ENCODE data around the gene EPHB1. TPM values are rescaled to one million over a fixed set of nuclear protein-coding genes. Genes with fewer than 3 reads are reported as not detected.
"Not testable (repeated sequence)": the region's sequence is repeated elsewhere in the genome, so short reads cannot be mapped to it uniquely, and the experiment has no call there.

EPHB1 gene
- polyA plus RNA-seq, 6 donors from 2014 or later, result not detected

DNA sequence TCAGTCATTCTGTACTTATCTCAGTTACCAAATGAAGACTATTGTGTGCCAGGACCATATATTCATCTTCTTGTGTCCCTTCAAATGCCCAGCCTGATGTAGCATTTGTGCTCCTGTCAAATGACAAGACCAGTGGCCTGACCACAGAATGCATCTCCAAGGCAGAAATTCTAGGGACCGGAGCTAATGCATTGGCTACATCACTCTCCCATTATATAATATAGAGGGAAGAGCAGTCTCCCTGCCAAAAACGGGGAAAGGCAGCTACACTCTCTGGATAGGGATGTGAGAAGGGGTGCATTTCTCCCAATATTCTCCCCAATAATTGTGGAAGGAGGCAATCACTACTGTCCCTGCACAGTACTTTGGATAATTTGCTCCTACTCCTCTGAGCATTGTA is 312.0 kb downstream of the EPHB1 start:
- ATAC-seq (ENCODE audit: low read depth in 2 of 2), result no peak
- no peaks in the 10 kb centered on the region for H3K4me1 Mint-ChIP-seq
- peak overlapping the region in 1 of 6 donors; percentile 58 for H3K27ac Mint-ChIP-seq
- peaks cover 0 to 4% (median 2%) of the 10 kb centered on the region in 7 donors for H3K9me3 Mint-ChIP-seq
- H3K36me3 Mint-ChIP-seq, result no peaks in the 10 kb centered on the region
- H3K27me3 Mint-ChIP-seq, result peaks cover 0 to 4% (median 4%) of the 10 kb centered on the region in 3 donors
- no peak overlapping the region for H3K4me3 Mint-ChIP-seq
- no peak for DNase-seq

DNA sequence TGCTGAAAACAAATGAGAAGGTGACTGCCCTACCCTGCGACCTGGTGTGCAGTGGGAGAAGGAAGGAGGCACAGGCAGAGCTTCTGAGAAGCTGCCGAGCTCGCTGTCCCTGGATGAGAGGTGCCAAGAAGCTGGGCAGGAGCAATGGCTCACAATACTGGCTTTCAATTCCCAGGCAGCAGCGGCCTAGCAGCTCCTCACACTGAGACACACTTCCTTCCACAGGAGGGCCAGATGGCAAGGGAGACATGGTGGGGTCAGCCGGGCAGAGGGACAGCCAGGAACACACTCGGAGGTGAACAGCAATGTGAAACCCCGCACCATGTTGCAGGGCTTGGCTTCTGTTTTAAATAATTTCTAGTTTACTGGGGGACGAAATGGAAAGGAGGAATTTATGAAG is 314.6 kb downstream of the EPHB1 start:
- Mint-ChIP-seq H3K4me3 (no peak overlapping the region), H3K4me1 (no peaks in the 10 kb centered on the region), H3K36me3 (no peaks in the 10 kb centered on the region), H3K27me3 (peaks cover 0 to 4% (median 4%) of the 10 kb centered on the region in 3 donors), H3K9me3 (peaks cover 0 to 5% (median 3%) of the 10 kb centered on the region in 7 donors), H3K27ac (no peak overlapping the region)
- ATAC-seq (ENCODE audit: low read depth in 2 of 2), result no peak
- no peak for DNase-seq

DNA sequence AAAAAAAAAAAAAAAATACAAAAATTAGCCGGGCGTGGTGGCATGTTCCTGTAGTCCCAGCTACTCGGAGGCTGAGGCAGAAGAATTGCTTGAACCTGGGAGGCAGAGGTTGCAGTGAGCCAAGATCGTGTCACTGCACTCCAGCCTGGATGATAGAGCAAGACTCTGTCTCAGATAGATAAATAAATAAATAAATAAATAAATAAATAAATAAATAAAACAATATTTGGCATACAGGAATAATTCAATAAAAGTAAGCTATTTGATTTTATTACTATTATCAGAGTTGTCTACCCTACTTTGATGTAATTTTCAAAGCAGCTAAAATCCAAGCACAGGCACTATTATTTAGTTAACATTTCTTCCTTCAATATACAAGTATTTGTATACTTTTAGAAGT is 319.5 kb downstream of the EPHB1 start:
- not testable (repeated sequence) for H3K27ac Mint-ChIP-seq; H3K4me3 Mint-ChIP-seq; H3K36me3 Mint-ChIP-seq; H3K27me3 Mint-ChIP-seq; DNase-seq; H3K4me1 Mint-ChIP-seq; H3K9me3 Mint-ChIP-seq; ATAC-seq (ENCODE audit: low read depth in 2 of 2)

DNA sequence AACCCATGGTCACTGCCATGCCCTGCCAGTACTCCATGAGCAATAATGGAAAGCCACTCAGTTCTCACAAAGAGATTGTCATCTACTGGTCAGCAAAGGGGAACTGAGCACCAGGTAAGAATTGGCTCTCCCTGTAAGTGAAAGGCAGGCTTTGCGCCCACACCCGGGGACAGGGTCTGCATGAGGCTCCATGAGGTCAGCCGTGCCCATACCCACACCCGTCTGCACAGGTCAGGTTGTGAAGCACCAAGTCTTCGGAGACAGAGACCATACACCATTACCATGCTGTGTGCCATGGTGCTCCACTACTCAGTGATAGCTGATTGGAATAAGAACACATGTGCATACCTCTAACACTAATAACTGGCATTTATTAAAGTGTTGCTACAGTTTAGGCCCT is 322.9 kb downstream of the EPHB1 start:
- ATAC-seq (ENCODE audit: low read depth in 2 of 2), result no peak
- no peak overlapping the region for H3K4me3 Mint-ChIP-seq
- peaks cover 0 to 6% of the 10 kb centered on the region in 2 donors for H3K36me3 Mint-ChIP-seq
- no peak overlapping the region for H3K27ac Mint-ChIP-seq
- no peaks in the 10 kb centered on the region for H3K4me1 Mint-ChIP-seq
- H3K27me3 Mint-ChIP-seq, result no peaks in the 10 kb centered on the region
- peaks cover 0 to 8% (median 1%) of the 10 kb centered on the region in 7 donors for H3K9me3 Mint-ChIP-seq
- no peak for DNase-seq

DNA sequence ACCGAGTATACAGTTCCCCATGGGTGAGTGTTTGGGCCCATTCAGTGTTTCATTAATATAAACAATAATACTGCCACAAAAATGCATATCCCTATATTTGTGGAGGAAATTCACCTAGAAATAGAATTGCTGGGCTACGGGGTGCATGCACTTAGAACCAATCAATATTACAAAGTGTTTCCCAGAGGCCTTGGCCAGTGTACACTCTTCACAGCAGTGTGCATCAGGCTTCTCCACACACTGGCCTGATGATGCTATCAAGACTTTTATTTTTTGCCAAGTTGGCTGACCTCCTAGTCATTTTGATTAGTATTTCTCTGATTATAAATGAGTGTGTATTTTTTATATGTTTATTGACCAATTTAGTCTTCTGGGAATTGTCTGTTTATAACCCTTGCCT is 323.7 kb downstream of the EPHB1 start:
- peaks cover 0 to 11% (median 2%) of the 10 kb centered on the region in 7 donors for H3K9me3 Mint-ChIP-seq
- no peaks in the 10 kb centered on the region for H3K27me3 Mint-ChIP-seq
- peaks cover 0 to 6% of the 10 kb centered on the region in 2 donors for H3K36me3 Mint-ChIP-seq
- H3K4me3 Mint-ChIP-seq, result no peak overlapping the region
- DNase-seq (no peak), ATAC-seq (ENCODE audit: low read depth in 2 of 2) (no peak)
- H3K4me1 Mint-ChIP-seq, result no peaks in the 10 kb centered on the region
- no peak overlapping the region for H3K27ac Mint-ChIP-seq

DNA sequence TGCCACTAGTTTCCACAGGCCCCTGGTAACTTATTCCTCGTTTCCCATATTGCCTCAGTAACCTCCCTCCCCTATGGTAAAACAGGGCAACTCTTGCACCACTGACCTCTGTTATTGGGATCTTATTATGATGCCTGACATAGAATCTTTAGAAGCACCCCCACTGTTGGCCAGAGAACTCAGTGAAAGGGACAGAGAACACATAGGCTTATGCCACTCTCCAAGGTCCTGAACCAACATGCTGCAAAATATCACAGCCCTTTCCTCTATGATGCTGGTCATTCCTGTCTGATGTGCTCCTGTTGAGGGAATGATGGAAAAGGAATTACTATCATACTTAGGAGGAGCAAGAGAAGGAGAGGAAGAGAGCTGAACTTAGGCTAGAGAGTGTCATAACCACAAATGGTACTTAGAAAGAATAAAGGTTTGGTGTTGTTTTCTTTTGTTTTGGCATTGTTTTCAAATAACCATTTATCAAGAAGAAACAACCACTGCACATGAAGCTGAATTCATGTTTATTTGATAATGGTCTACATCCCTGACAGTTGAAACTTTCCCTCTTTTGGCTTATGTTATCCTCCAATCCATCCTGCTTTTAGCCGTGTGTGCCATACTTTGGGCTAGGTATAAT is 330.2 kb downstream of the EPHB1 start:
- ATAC-seq (ENCODE audit: low read depth in 2 of 2), result no peak
- no peak for DNase-seq
- H3K27ac Mint-ChIP-seq, result peak overlapping the region in 1 of 6 donors; percentile 8
- H3K9me3 Mint-ChIP-seq, result peaks cover 0 to 13% (median 3%) of the 10 kb centered on the region in 7 donors
- no peaks in the 10 kb centered on the region for H3K36me3 Mint-ChIP-seq
- H3K4me1 Mint-ChIP-seq, result no peaks in the 10 kb centered on the region
- no peak overlapping the region for H3K4me3 Mint-ChIP-seq
- no peaks in the 10 kb centered on the region for H3K27me3 Mint-ChIP-seq

DNA sequence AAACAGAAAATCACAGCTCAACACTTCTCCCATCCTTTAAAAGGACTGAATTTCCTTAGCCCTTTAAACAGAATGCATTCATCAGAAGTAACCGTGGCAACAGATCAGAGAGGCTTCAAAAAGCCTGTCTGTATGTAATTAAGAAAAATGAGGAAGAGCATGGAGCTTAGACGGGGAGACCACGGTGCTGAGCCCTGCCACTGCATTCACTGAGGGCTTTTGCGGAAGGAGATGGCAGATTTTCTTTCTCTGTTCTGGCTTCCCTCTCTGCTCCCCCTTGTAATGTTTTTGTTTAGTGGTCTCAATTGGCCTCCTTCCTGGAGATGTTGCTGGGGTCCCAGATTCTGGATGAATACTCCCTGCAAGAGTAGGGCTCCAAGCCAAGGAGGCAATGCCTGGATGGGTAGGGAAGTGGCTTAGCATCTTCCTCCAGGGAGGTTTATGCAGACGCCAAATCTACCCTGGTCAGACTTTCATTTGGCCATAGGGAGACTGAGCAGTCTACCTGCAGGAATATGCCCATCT is 332.9 kb downstream of the EPHB1 start:
- Mint-ChIP-seq H3K27me3 (no peaks in the 10 kb centered on the region), H3K36me3 (no peaks in the 10 kb centered on the region), H3K4me1 (no peaks in the 10 kb centered on the region), H3K9me3 (peaks cover 0 to 15% (median 3%) of the 10 kb centered on the region in 7 donors), H3K27ac (no peak overlapping the region), H3K4me3 (no peak overlapping the region)
- no peak for ATAC-seq (ENCODE audit: low read depth in 2 of 2)
- DNase-seq, result no peak

DNA sequence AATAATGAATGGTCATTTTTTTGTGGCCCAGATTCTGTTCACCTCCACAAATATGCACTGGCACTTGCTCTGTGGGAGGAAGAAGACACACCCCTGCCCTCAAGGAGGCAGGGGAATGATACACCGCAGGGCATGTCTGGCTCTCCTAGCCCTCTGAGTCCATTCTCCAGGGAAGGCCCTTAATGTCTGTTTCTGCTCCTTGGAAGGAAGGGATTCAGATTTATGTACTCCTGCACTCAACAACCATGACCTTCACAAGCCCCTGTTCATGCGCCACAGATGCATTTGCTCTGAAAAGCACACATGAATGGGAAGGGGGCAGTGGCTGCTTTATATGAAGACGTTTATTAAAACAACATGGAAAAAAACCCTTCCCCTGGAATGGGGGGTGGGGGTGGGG is 333.8 kb downstream of the EPHB1 start:
- ATAC-seq (ENCODE audit: low read depth in 2 of 2) (no peak), DNase-seq (no peak)
- Mint-ChIP-seq H3K27me3 (no peaks in the 10 kb centered on the region), H3K9me3 (peaks cover 0 to 12% (median 3%) of the 10 kb centered on the region in 7 donors), H3K4me3 (no peak overlapping the region), H3K36me3 (no peaks in the 10 kb centered on the region), H3K4me1 (no peaks in the 10 kb centered on the region), H3K27ac (no peak overlapping the region)

DNA sequence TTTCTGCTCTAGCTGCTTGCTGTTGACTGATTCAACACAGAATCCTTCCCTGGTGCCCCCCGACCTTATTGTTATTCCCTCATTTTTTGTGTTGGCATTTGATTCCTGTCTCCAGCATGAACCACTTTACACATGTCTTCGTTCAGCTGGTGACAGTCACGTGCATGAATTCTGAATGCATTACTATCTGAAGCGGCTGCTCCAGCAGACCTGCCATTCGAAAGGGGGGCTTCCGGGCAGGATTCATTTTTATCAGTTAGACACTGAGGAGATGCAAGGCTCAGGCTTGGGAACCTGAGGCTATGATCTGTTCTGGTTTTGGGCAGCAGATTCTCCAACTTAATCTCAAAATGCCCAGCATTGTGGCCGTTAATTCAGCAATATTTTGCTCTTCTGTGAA is 336.2 kb downstream of the EPHB1 start:
- Mint-ChIP-seq H3K27me3 (no peaks in the 10 kb centered on the region), H3K36me3 (no peaks in the 10 kb centered on the region), H3K4me3 (no peak overlapping the region), H3K27ac (peak overlapping the region in 1 of 6 donors; percentile 18), H3K4me1 (no peaks in the 10 kb centered on the region), H3K9me3 (peaks cover 0 to 10% (median 0%) of the 10 kb centered on the region in 7 donors)
- DNase-seq, result no peak
- ATAC-seq (ENCODE audit: low read depth in 2 of 2), result no peak

DNA sequence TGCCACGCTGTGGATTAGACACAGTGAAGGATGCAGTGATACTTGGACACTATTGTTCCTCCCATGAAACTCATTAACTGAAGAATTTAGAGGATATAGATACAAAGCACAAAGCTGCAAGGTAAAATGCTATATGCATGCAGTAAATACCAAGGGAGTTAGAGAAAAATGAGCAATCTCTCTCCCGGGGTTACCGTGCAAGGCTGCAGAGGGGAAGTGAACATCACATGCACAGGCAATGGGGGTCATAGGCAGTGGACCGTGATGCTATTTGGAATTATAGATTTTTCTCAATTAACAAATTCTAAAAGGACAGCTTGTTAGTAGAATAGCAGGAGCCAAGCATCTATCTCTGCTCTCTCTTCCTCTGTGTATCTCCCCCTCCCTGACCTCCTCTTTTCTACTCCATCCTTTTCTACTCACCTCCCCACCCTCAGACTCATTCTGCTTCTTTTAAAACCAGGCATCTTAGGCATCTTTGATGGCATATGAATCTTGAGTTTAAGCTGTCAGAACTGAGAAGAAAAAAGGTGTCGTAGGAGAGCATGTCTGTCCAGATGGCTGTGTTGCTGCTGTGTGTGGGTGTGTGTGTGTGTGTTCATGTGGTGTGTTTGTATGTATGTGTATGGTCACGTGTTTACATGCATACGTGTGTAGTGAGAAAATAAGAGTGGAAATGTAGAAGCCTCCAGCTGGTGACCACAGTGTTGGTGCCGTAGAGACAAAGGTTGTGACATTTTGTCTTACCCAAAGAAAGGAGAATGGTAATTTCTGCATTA is 339.0 kb downstream of the EPHB1 start:
- H3K27me3 Mint-ChIP-seq, result no peaks in the 10 kb centered on the region
- no peaks in the 10 kb centered on the region for H3K4me1 Mint-ChIP-seq
- no peak for DNase-seq
- H3K36me3 Mint-ChIP-seq, result no peaks in the 10 kb centered on the region
- no peak overlapping the region for H3K4me3 Mint-ChIP-seq
- no peak for ATAC-seq (ENCODE audit: low read depth in 2 of 2)
- peaks cover 0 to 10% (median 0%) of the 10 kb centered on the region in 7 donors for H3K9me3 Mint-ChIP-seq
- H3K27ac Mint-ChIP-seq, result no peak overlapping the region

DNA sequence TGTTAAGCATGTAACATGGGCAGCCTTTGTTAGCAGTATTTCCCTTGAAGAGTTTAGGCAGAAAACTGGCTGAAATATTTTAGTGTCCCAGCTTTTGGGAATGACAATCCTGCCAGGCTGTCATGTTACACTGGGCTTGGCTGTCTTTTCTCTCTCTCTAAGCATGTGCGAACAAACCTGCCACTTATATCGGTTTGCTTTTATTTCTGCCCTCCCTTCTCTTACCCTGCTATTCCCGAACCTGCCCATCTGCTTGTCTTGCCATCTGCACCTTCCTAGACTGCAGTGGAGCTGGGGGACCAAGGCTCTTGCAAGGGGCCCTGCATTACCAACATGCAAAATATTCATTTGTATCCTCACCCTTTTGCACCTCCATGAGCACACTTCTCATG is 339.6 kb downstream of the EPHB1 start:
- Mint-ChIP-seq H3K27ac (no peak overlapping the region), H3K4me3 (no peak overlapping the region), H3K4me1 (no peaks in the 10 kb centered on the region), H3K9me3 (peaks cover 0 to 10% (median 0%) of the 10 kb centered on the region in 7 donors), H3K27me3 (no peaks in the 10 kb centered on the region), H3K36me3 (no peaks in the 10 kb centered on the region)
- DNase-seq (no peak), ATAC-seq (ENCODE audit: low read depth in 2 of 2) (no peak)

DNA sequence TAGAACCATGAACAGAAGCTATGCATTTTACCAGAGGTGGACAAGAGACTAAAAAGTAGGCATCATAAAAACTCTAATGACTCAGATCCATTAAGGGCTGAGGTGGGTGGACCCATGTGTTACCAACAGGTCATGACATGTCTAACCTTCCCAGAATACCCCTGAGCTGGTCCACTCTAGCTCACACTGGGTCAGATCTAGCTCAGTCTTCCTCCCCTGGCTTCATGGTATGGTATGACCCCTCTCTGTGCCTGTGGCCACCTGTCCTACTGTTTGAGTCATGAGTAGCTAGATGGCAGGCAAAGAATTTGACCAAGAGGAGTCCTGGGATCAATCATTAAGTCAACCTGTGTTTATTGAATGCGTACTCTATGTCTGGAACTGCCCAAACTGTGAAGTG is 340.4 kb downstream of the EPHB1 start:
- Mint-ChIP-seq H3K9me3 (peaks cover 0 to 4% (median 0%) of the 10 kb centered on the region in 7 donors), H3K4me1 (no peaks in the 10 kb centered on the region), H3K36me3 (no peaks in the 10 kb centered on the region), H3K27ac (no peak overlapping the region), H3K27me3 (no peaks in the 10 kb centered on the region), H3K4me3 (no peak overlapping the region)
- DNase-seq (no peak), ATAC-seq (ENCODE audit: low read depth in 2 of 2) (no peak)

DNA sequence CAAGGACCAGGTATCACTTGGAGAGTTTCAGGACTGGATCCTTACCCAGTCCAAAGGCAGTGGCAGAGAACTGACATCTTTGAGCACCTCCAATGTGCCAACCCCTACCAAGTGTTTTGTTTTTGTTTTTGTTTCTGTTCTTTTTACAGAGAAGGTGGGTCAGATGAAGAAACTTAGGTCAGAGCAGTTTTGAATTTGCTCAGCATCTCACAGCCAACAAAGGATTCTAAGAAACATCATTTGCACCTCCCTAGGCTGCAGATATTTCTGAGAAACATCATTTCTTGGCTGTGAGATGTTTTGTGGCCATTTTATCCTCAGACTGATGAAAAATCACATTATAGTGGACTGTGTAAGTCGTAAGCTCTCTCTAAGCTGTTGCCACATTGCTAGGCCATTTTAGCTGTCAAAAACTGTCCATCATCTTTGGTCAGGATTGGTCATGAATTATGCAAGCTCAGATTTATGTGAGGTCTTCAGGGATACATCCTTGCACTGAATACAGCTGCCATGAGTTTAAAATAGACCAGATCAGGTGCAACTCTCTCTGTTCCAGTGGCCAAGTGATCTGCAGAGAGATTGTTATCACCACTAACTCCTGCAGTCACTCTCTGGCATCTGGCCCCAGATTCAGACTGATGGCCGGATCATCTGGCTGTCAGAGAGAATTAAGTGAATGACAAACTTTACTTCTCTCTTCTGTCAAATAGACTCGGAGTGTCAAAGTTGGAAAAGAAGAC is 341.5 kb downstream of the EPHB1 start:
- H3K27ac Mint-ChIP-seq, result no peak overlapping the region

More for the DNA sequence above, 341.5 kb downstream of the EPHB1 start:
- H3K27me3 Mint-ChIP-seq, result no peaks in the 10 kb centered on the region
- DNase-seq, result no peak
- H3K9me3 Mint-ChIP-seq, result peaks cover 0 to 4% (median 0%) of the 10 kb centered on the region in 7 donors
- ATAC-seq (ENCODE audit: low read depth in 2 of 2), result no peak
- no peak overlapping the region for H3K4me3 Mint-ChIP-seq
- no peaks in the 10 kb centered on the region for H3K4me1 Mint-ChIP-seq
- H3K36me3 Mint-ChIP-seq, result no peaks in the 10 kb centered on the region

Data from naive B cell (primary cell).